Endothelial cell (in vitro differentiated cells): ENCODE measurements around the gene ZMIZ1. TPM values are rescaled to one million over a fixed set of nuclear protein-coding genes. Genes with fewer than 3 reads are reported as not detected.
A peak's percentile ranks its signal among the peaks of the same experiment; 100 is the strongest.

Source experiments
- DNase-seq: peaks from one replicate; pipeline ENCODE4 v3.0.0; 2021; ENCODE audit warnings: low spot score
- H3K27ac Mint-ChIP-seq: one replicate; pipeline ENCODE4 v1.8.0; 2021; ENCODE audit warnings: mixed read lengths, inconsistent platforms; ENCODE audit not compliant: unreplicated experiment
- H3K27me3 Mint-ChIP-seq: one replicate; pipeline ENCODE4 v1.8.0; 2021; ENCODE audit warnings: mild to moderate bottlenecking, moderate library complexity, mixed read lengths, inconsistent platforms; ENCODE audit not compliant: unreplicated experiment
- H3K36me3 Mint-ChIP-seq: one replicate; pipeline ENCODE4 v1.8.0; 2021; ENCODE audit warnings: mild to moderate bottlenecking, low read depth, mixed read lengths, inconsistent platforms; ENCODE audit not compliant: unreplicated experiment
- H3K4me1 Mint-ChIP-seq: one replicate; pipeline ENCODE4 v1.8.0; 2021; ENCODE audit warnings: mild to moderate bottlenecking, mixed read lengths, inconsistent platforms; ENCODE audit not compliant: unreplicated experiment
- H3K4me3 Mint-ChIP-seq: one replicate; pipeline ENCODE4 v1.8.0; 2021; ENCODE audit warnings: mild to moderate bottlenecking, mixed read lengths, inconsistent platforms; ENCODE audit not compliant: unreplicated experiment
- H3K9me3 Mint-ChIP-seq: one replicate; pipeline ENCODE4 v1.8.0; 2021; ENCODE audit warnings: mixed read lengths, inconsistent platforms; ENCODE audit not compliant: unreplicated experiment
- total RNA-seq: library from RNA; stranded (reverse); fragmentation: NEBNext Ultra II Directional; extraction: Animal tissue kit (Norgen Biotek cat#: 25700); gene quantifications from one replicate; pipeline ENCODE4 v1.2.1, GENCODE V29; 2021; ENCODE audit not compliant: unreplicated experiment
- TF ChIP-seq, protein P1 (sequence below): fragments of 200-600 bp; sonication (generic); IDR thresholded peaks from one replicate; pipeline ENCODE4 v1.5.0; 2021; ENCODE audit warnings: antibody characterized with exemption; ENCODE audit not compliant: unreplicated experiment

Gene ZMIZ1
- total RNA-seq, 1 donor from 2014 or later, result 102 TPM

DNA sequence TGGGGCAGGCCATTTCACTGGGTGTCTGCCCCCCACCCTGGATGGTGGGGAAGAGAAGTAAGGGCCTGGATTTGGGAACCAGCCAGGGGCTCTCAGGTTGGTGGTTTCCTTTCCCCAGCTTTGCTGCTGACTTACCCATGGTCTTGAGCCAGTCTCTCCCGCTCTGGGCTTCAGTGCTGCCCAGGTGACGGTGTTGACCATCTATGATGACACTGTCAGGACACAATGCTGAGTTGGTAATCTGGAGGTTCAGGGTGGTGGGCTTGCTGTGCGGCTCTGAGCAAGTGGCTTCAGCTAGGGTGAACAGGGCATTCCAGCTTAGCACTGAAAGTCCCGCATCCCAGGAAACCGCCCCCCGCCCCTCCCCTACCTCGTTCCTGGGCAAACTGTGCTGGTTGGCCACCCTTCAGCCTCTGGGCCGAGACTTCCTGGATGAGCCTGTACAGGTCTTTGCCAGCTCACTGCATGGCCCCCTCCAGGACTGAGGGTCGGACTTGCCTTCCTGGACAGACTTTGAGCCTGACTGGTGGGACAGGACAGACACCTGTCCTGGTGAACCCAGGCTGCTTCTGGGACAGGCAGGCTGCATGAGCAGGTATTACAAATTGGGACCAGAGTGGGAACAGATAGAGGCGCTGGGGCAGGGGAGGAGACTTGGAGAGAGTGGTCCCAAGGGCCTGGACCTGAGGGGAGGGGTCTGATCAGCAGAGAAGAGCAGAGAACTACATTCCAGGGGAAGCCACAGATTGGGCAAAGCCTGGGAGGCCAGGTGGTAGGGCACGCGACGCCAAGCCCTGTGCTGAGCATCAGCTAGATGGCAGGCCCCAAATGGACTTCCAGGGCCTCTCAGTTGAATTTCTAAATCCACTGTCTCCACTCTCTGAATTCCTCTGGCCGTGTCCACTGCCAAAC lies 19.9 kb upstream of the ZMIZ1 start:
- no peak for DNase-seq
- Mint-ChIP-seq H3K27ac (peak overlapping the region; percentile 42), H3K9me3 (no peaks in the 10 kb centered on the region), H3K36me3 (no peaks in the 10 kb centered on the region), H3K4me3 (no peak overlapping the region), H3K4me1 (peaks cover 44% of the 10 kb centered on the region), H3K27me3 (peaks cover 3% of the 10 kb centered on the region)
- TF ChIP-seq, protein P1, sequence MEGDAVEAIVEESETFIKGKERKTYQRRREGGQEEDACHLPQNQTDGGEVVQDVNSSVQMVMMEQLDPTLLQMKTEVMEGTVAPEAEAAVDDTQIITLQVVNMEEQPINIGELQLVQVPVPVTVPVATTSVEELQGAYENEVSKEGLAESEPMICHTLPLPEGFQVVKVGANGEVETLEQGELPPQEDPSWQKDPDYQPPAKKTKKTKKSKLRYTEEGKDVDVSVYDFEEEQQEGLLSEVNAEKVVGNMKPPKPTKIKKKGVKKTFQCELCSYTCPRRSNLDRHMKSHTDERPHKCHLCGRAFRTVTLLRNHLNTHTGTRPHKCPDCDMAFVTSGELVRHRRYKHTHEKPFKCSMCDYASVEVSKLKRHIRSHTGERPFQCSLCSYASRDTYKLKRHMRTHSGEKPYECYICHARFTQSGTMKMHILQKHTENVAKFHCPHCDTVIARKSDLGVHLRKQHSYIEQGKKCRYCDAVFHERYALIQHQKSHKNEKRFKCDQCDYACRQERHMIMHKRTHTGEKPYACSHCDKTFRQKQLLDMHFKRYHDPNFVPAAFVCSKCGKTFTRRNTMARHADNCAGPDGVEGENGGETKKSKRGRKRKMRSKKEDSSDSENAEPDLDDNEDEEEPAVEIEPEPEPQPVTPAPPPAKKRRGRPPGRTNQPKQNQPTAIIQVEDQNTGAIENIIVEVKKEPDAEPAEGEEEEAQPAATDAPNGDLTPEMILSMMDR, result no peak

DNA sequence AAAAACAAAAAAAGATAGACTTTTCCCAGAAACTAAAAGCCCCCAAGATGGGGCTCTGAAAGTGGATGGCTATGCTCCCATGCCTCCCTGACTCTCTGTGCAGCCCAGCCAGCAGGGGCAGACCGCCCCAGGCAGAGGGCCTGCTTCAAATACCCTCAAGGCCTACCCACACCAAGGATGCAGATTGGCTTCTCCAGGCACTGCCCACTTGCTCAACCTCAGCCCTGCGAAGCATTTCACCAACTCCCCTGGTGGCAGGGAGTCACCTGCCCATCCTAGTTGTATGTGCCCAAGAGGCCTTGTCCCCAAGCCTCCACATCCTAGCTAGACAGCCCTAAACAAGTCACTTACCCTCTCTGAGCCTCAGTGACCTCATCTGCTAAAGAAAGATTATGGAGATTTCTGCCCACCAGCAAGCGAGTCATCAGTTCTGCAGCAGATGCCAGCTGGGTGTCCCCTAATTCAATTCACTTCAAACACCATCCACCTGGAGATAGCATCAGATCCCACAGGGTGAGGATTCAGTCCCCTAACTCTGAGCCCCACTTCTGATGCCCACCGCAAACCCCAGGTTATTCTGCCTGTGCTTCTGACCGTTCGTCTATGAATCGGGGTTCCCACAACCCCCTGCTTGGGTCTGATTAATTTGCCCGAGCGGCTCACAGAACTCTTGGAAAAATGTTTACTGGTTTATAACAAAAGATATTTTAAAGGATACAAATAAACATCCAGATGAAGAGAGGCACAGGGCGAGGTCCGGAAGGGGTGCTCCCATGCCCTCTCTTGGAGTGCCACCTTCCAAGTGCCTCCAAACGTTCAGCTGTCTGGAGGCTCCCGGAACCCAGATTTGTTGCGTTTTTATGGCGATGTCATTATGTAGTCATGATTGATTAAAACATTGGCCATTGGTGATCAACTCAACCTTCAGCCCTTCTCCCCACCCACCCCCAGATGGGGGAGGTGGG lies 18.6 kb upstream of the ZMIZ1 start:
- peaks cover 44% of the 10 kb centered on the region for H3K4me1 Mint-ChIP-seq
- H3K4me3 Mint-ChIP-seq, result no peak overlapping the region
- H3K27ac Mint-ChIP-seq, result no peak overlapping the region
- no peaks in the 10 kb centered on the region for H3K36me3 Mint-ChIP-seq
- H3K27me3 Mint-ChIP-seq, result peaks cover 3% of the 10 kb centered on the region
- TF ChIP-seq, protein P1, result no peak
- no peak for DNase-seq
- no peaks in the 10 kb centered on the region for H3K9me3 Mint-ChIP-seq

DNA sequence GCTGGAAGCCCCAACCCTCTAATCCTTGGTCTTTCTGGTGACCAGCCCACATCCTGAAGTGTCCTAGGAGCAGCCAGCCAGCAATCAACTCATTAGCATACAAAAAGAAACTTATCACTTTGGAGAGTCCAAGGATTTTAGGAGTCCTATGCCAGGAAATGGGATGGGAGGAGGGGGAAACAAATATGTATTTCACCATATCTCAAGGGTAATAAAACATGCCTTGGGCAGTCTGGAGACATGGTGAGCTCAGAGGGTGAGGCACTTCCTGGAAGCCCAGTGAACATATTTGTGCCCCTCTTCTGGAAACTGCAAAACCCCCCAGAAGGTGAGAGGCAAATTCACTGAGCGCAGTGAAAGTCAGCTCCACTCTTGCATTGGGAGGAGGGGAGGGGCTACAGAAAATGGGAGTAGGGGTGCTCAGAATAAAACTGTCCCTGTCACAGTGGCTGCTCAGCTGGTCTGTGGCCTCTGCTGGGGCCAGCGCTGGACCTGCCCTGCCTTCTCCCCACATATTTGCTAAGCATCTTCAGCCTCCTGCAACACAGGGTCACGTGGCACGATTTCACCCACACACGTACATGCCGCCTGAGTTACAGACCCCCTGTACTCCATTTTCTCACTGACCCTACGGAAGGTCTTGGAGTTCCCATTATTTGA lies 17.7 kb upstream of the ZMIZ1 start:
- Mint-ChIP-seq H3K27me3 (peaks cover 3% of the 10 kb centered on the region), H3K9me3 (no peaks in the 10 kb centered on the region), H3K36me3 (no peaks in the 10 kb centered on the region), H3K27ac (no peak overlapping the region), H3K4me3 (no peak overlapping the region), H3K4me1 (peaks cover 39% of the 10 kb centered on the region)
- TF ChIP-seq, protein P1, result no peak
- no peak for DNase-seq

DNA sequence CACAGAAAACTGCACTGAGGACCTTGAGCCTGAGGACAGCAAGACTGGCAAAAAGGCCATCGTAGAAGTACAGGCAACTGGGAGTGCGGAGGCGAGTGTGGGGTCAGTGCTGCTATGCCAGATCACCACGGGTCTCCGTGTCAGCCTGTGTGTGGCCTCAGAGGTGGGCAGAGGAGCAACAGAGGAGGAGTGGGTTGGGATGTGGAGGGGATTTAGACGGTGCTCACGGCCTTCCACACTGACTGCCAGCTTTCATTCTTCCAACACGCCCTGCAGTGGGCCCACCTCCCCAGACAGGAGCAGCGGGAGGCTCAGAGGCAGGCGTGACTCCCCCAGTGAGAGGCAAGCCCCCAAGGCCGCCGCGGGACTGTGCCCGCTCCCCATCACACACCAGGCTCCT lies 17.0 kb upstream of the ZMIZ1 start:
- no peak overlapping the region for H3K27ac Mint-ChIP-seq
- DNase-seq, result no peak
- no peaks in the 10 kb centered on the region for H3K9me3 Mint-ChIP-seq
- TF ChIP-seq, protein P1, result no peak
- peaks cover 3% of the 10 kb centered on the region for H3K27me3 Mint-ChIP-seq
- peaks cover 39% of the 10 kb centered on the region for H3K4me1 Mint-ChIP-seq
- H3K36me3 Mint-ChIP-seq, result no peaks in the 10 kb centered on the region
- H3K4me3 Mint-ChIP-seq, result no peak overlapping the region
